Measurements from ENCODE around the gene TEX13D. TPM values are rescaled to one million over a fixed set of nuclear protein-coding genes. Genes with fewer than 3 reads are reported as not detected.

TEX13D gene
- total RNA-seq, 2 experiments from 2014 or later, result 0.10 TPM; not detected in 1

GRCh38 chrX:124338733-124339514 is 6.5 kb downstream of the TEX13D start:
- ChIA-PET CTCF (no interaction called here), POLR2A (no interaction called here)
- no peak overlapping the region for H3K27ac Mint-ChIP-seq
- no peaks in the 10 kb centered on the region for H3K36me3 Mint-ChIP-seq
- H3K4me3 Mint-ChIP-seq, result no peak overlapping the region
- H3K27me3 Mint-ChIP-seq, result no peaks in the 10 kb centered on the region
- H3K4me1 Mint-ChIP-seq (ENCODE audit: low read depth), result peaks cover 37% of the 10 kb centered on the region
- intact Hi-C loops (cut with micrococcal nuclease), result no loop called here
- H3K9me3 Mint-ChIP-seq, result no peaks in the 10 kb centered on the region
- DNase-seq, result no peak

- ChIA-PET POLR2A (interaction anchor here (1.0 to 7.6 kb wide), 2 partner anchors 103 to 125 kb away, joined by 3 to 55 read pairs; no protein-coding TSS in a partner anchor), CTCF (no interaction called here)
- peak overlapping the region; percentile 43 for H3K4me3 Mint-ChIP-seq
Measured at GRCh38 chrX:124341396-124342132, 9.1 kb downstream of the TEX13D start.

GRCh38 chrX:124342174-124342867 is 9.9 kb downstream of the TEX13D start:
- no peaks in the 10 kb centered on the region for H3K9me3 Mint-ChIP-seq
- ChIA-PET CTCF (no interaction called here), POLR2A (interaction anchor here (1.0 to 7.6 kb wide), 2 partner anchors 104 to 125 kb away, joined by 3 to 55 read pairs; no protein-coding TSS in a partner anchor)
- H3K4me3 Mint-ChIP-seq, result peak overlapping the region; percentile 50
- H3K27ac Mint-ChIP-seq, result peak overlapping the region; percentile 87
- intact Hi-C loops (cut with micrococcal nuclease), result loop anchor here (2.0 to 10.0 kb wide), 4 partner anchors 14 to 955 kb away; no protein-coding TSS in a partner anchor
- DNase-seq, result no peak
- H3K27me3 Mint-ChIP-seq, result no peaks in the 10 kb centered on the region
- H3K36me3 Mint-ChIP-seq, result no peaks in the 10 kb centered on the region
- peaks cover 50% of the 10 kb centered on the region for H3K4me1 Mint-ChIP-seq (ENCODE audit: low read depth)

More at GRCh38 chrX:124341396-124342132, 9.1 kb downstream of the TEX13D start:
- Mint-ChIP-seq H3K27ac (peak overlapping the region; percentile 87), H3K36me3 (no peaks in the 10 kb centered on the region), H3K27me3 (no peaks in the 10 kb centered on the region), H3K4me1 (ENCODE audit: low read depth) (peaks cover 50% of the 10 kb centered on the region), H3K9me3 (no peaks in the 10 kb centered on the region)
- intact Hi-C loops (cut with micrococcal nuclease), result loop anchor here (1.0 to 10.0 kb wide), 6 partner anchors 13 to 956 kb away; no protein-coding TSS in a partner anchor
- no peak for DNase-seq

GRCh38 chrX:124343016-124343415 is 10.6 kb downstream of the TEX13D start:
- intact Hi-C loops (cut with micrococcal nuclease), result loop anchor here (2.0 to 10.0 kb wide), 4 partner anchors 14 to 954 kb away; no protein-coding TSS in a partner anchor

GRCh38 chrX:124344246-124344645 is 11.8 kb downstream of the TEX13D start:
- Mint-ChIP-seq H3K27ac (peak overlapping the region; percentile 87), H3K36me3 (no peaks in the 10 kb centered on the region), H3K4me1 (ENCODE audit: low read depth) (peaks cover 49% of the 10 kb centered on the region), H3K4me3 (peak overlapping the region; percentile 61), H3K27me3 (no peaks in the 10 kb centered on the region), H3K9me3 (no peaks in the 10 kb centered on the region)
- ChIA-PET CTCF (interaction anchor here (1.5 kb wide), 1 partner anchor 9 kb away, joined by 3 read pairs; no protein-coding TSS in a partner anchor), POLR2A (interaction anchor here (1.0 to 7.6 kb wide), 2 partner anchors 13 to 127 kb away, joined by 4 to 55 read pairs; no protein-coding TSS in a partner anchor)
- DNase-seq, result peak; percentile 24
- intact Hi-C loops (cut with micrococcal nuclease), result loop anchor here (5.0 to 10.0 kb wide), 2 partner anchors 259 to 953 kb away; no protein-coding TSS in a partner anchor

More at GRCh38 chrX:124343016-124343415, 10.6 kb downstream of the TEX13D start:
- H3K27ac Mint-ChIP-seq, result peak overlapping the region; percentile 87
- no peak for DNase-seq
- no peaks in the 10 kb centered on the region for H3K36me3 Mint-ChIP-seq
- H3K27me3 Mint-ChIP-seq, result no peaks in the 10 kb centered on the region
- CTCF ChIA-PET, result interaction anchor here (0.7 kb wide), 1 partner anchor 23 kb away, joined by 4 read pairs; no protein-coding TSS in a partner anchor
- POLR2A ChIA-PET, result interaction anchor here (7.6 kb wide), 1 partner anchor 126 kb away, joined by 55 read pairs; no protein-coding TSS in a partner anchor
- H3K9me3 Mint-ChIP-seq, result no peaks in the 10 kb centered on the region
- peaks cover 50% of the 10 kb centered on the region for H3K4me1 Mint-ChIP-seq (ENCODE audit: low read depth)
- peak overlapping the region; percentile 50 for H3K4me3 Mint-ChIP-seq

- peaks cover 42% of the 10 kb centered on the region for H3K4me1 Mint-ChIP-seq (ENCODE audit: low read depth)
- intact Hi-C loops (cut with micrococcal nuclease), result loop anchor here (2.0 to 10.0 kb wide), 4 partner anchors 64 to 469 kb away; partner anchors contain the start of gene STAG2
Measured at GRCh38 chrX:124346117-124346876, 13.8 kb downstream of the TEX13D start, which contains the start of gene SH2D1A. Gene SH2D1A (plus strand): TSS chrX:124346563. CDS start chrX:124346643, 80 bp downstream.

GRCh38 chrX:124346877-124347241 is 14.4 kb downstream of the TEX13D start:
- H3K27ac Mint-ChIP-seq, result peak overlapping the region; percentile 98
- H3K9me3 Mint-ChIP-seq, result no peaks in the 10 kb centered on the region
- no peak for DNase-seq
- H3K4me3 Mint-ChIP-seq, result peak overlapping the region; percentile 87
- ChIA-PET POLR2A (interaction anchor here (1.6 to 7.6 kb wide), 7 partner anchors 12 to 384 kb away, joined by 5 to 55 read pairs (median 10); no protein-coding TSS in a partner anchor), CTCF (interaction anchor here (0.7 to 1.2 kb wide), 4 partner anchors 12 to 129 kb away, joined by 3 to 6 read pairs (median 4); no protein-coding TSS in a partner anchor)
- intact Hi-C loops (cut with micrococcal nuclease), result loop anchor here (1.0 to 10.0 kb wide), 9 partner anchors 11 to 470 kb away; partner anchors contain the start of gene STAG2
- no peaks in the 10 kb centered on the region for H3K27me3 Mint-ChIP-seq
- peaks cover 1% of the 10 kb centered on the region for H3K36me3 Mint-ChIP-seq
- peaks cover 38% of the 10 kb centered on the region for H3K4me1 Mint-ChIP-seq (ENCODE audit: low read depth)

More at GRCh38 chrX:124346117-124346876, 13.8 kb downstream of the TEX13D start, which contains the start of gene SH2D1A:
- DNase-seq, result peak; percentile 39
- H3K4me3 Mint-ChIP-seq, result peak within 1 kb of the TSS; percentile 87
- POLR2A ChIA-PET, result interaction anchor here (1.0 to 7.6 kb wide), 8 partner anchors 8 to 383 kb away, joined by 5 to 55 read pairs (median 8); no protein-coding TSS in a partner anchor
- H3K36me3 Mint-ChIP-seq, result no peaks in the 10 kb centered on the region
- CTCF ChIA-PET, result interaction anchor here (0.5 to 1.2 kb wide), 6 partner anchors 12 to 191 kb away, joined by 3 to 6 read pairs (median 3); no protein-coding TSS in a partner anchor
- H3K27me3 Mint-ChIP-seq, result no peaks in the 10 kb centered on the region
- no peaks in the 10 kb centered on the region for H3K9me3 Mint-ChIP-seq
- H3K27ac Mint-ChIP-seq, result peak within 1 kb of the TSS; percentile 98

- CTCF ChIA-PET, result interaction anchor here (0.7 to 0.9 kb wide), 2 partner anchors 11 to 124 kb away, joined by 3 to 4 read pairs; no protein-coding TSS in a partner anchor
- Mint-ChIP-seq H3K27me3 (no peaks in the 10 kb centered on the region), H3K4me1 (ENCODE audit: low read depth) (peaks cover 35% of the 10 kb centered on the region), H3K36me3 (peaks cover 1% of the 10 kb centered on the region), H3K4me3 (peak overlapping the region; percentile 87), H3K27ac (peak overlapping the region; percentile 98), H3K9me3 (no peaks in the 10 kb centered on the region)
- POLR2A ChIA-PET, result interaction anchor here (1.6 to 7.6 kb wide), 8 partner anchors 11 to 384 kb away, joined by 5 to 55 read pairs (median 8); no protein-coding TSS in a partner anchor
- intact Hi-C loops (cut with micrococcal nuclease), result loop anchor here (1.0 to 10.0 kb wide), 9 partner anchors 11 to 470 kb away; partner anchors contain the start of gene STAG2
- peak; percentile 65 for DNase-seq
Measured at GRCh38 chrX:124347242-124347641, 14.8 kb downstream of the TEX13D start.

- CTCF ChIA-PET, result interaction anchor here (1.2 to 1.6 kb wide), 4 partner anchors 11 to 137 kb away, joined by 3 to 5 read pairs (median 4); no protein-coding TSS in a partner anchor
- H3K9me3 Mint-ChIP-seq, result no peaks in the 10 kb centered on the region
- peaks cover 1% of the 10 kb centered on the region for H3K36me3 Mint-ChIP-seq
- POLR2A ChIA-PET, result interaction anchor here (0.9 to 7.6 kb wide), 5 partner anchors 8 to 131 kb away, joined by 3 to 55 read pairs (median 7); no protein-coding TSS in a partner anchor
- H3K27ac Mint-ChIP-seq, result peak overlapping the region; percentile 98
- no peak for DNase-seq
- H3K4me3 Mint-ChIP-seq, result peak overlapping the region; percentile 87
- peaks cover 35% of the 10 kb centered on the region for H3K4me1 Mint-ChIP-seq (ENCODE audit: low read depth)
- intact Hi-C loops (cut with micrococcal nuclease), result loop anchor here (5.0 to 10.0 kb wide), 3 partner anchors 66 to 471 kb away; no protein-coding TSS in a partner anchor
- H3K27me3 Mint-ChIP-seq, result no peaks in the 10 kb centered on the region
Measured at GRCh38 chrX:124348182-124348581, 15.7 kb downstream of the TEX13D start.
